HG02678 (cell line): ENCODE data around the gene TMCC3.
"Not testable (repeated sequence)": the region's sequence is repeated elsewhere in the genome, so short reads cannot be mapped to it uniquely, and the experiment has no call there.

Experiments used
- ATAC-seq: cut with Tn5 transposase; IDR thresholded peaks from one replicate; pipeline ENCODE4 v1.9.1; 2021; ENCODE audit warnings: mild to moderate bottlenecking, moderate library complexity; ENCODE audit not compliant: unreplicated experiment

The TMCC3 gene

GRCh38 chr12:94575024-94575423 lies 75.3 kb downstream of the TMCC3 start:
- no peak for ATAC-seq

- no peak for ATAC-seq
Observed at GRCh38 chr12:94571556-94571955, 78.8 kb downstream of the TMCC3 start.

GRCh38 chr12:94570161-94570560 lies 80.2 kb downstream of the TMCC3 start:
- ATAC-seq = no peak

- ATAC-seq = no peak
Observed at GRCh38 chr12:94567761-94568160, 82.6 kb downstream of the TMCC3 start.

- ATAC-seq = no peak
Observed at GRCh38 chr12:94566345-94566744, 84.0 kb downstream of the TMCC3 start.

GRCh38 chr12:94565683-94566082 lies 84.7 kb downstream of the TMCC3 start:
- no peak for ATAC-seq

GRCh38 chr12:94563286-94563685 lies 87.1 kb downstream of the TMCC3 start:
- no peak for ATAC-seq

GRCh38 chr12:94561943-94562411 lies 88.4 kb downstream of the TMCC3 start:
- ATAC-seq = peak; percentile 83

GRCh38 chr12:94560431-94561221 lies 89.7 kb downstream of the TMCC3 start:
- ATAC-seq = peak; percentile 57

GRCh38 chr12:94558612-94559011 lies 91.7 kb downstream of the TMCC3 start:
- ATAC-seq = no peak

- ATAC-seq = no peak
Observed at GRCh38 chr12:94557746-94558295, 92.5 kb downstream of the TMCC3 start.

GRCh38 chr12:94555687-94556086 lies 94.7 kb downstream of the TMCC3 start:
- no peak for ATAC-seq

- no peak for ATAC-seq
Observed at GRCh38 chr12:94553875-94554274, 96.5 kb downstream of the TMCC3 start.

- ATAC-seq = no peak
Observed at GRCh38 chr12:94553130-94553519, 97.2 kb downstream of the TMCC3 start.

GRCh38 chr12:94551810-94552209 lies 98.5 kb downstream of the TMCC3 start:
- no peak for ATAC-seq

- ATAC-seq = no peak
Observed at GRCh38 chr12:94550964-94551363, 99.4 kb downstream of the TMCC3 start.

GRCh38 chr12:94548833-94549232 lies 101.5 kb downstream of the TMCC3 start:
- not testable (repeated sequence) for ATAC-seq

- no peak for ATAC-seq
Observed at GRCh38 chr12:94545935-94546771, 104.2 kb downstream of the TMCC3 start.

GRCh38 chr12:94544355-94544754 lies 106.0 kb downstream of the TMCC3 start:
- no peak for ATAC-seq

GRCh38 chr12:94538318-94538717 lies 112.0 kb downstream of the TMCC3 start:
- no peak for ATAC-seq
